Effector memory CD4-positive, alpha-beta T cell (primary cell): ENCODE measurements around the gene RASGRF1.

Source experiments
- DNase-seq, 3 donors: peaks; one replicate each; pipeline ENCODE4 v3.0.0-alpha.2; 2020
- H3K27ac ChIP-seq: 2 replicates; pipeline ENCODE4 v1.7.0; 2013; ENCODE audit warnings: mild to moderate bottlenecking, low read length, moderate library complexity; ENCODE audit not compliant: insufficient read depth, poor library complexity, severe bottlenecking
- H3K27me3 ChIP-seq: replicated peaks from 2 replicates; pipeline ENCODE4 v1.7.0; 2013; ENCODE audit warnings: mild to moderate bottlenecking, low read length; ENCODE audit not compliant: insufficient read depth, control insufficient read depth, poor library complexity, severe bottlenecking
- H3K36me3 ChIP-seq: 2 replicates; pipeline ENCODE4 v1.7.0; 2013; ENCODE audit warnings: mild to moderate bottlenecking, low read length, moderate library complexity; ENCODE audit not compliant: control insufficient read depth, insufficient read depth
- H3K4me1 ChIP-seq: 2 replicates; pipeline ENCODE4 v1.7.0; 2013; ENCODE audit warnings: low read length, mild to moderate bottlenecking; ENCODE audit not compliant: control insufficient read depth, insufficient read depth, poor library complexity, severe bottlenecking
- H3K4me3 ChIP-seq: 2 replicates; pipeline ENCODE4 v1.7.0; 2013; ENCODE audit warnings: low read length, low read depth, mild to moderate bottlenecking; ENCODE audit not compliant: insufficient read depth, poor library complexity, severe bottlenecking
- H3K9me3 ChIP-seq: 2 replicates; pipeline ENCODE4 v1.7.0; 2013; ENCODE audit warnings: mild to moderate bottlenecking, low read length, moderate library complexity; ENCODE audit not compliant: control insufficient read depth

Gene RASGRF1

GRCh38 chr15:78950902-78951840 lies 139.4 kb downstream of the RASGRF1 start:
- Histone ChIP-seq H3K4me1 (no peaks in the 10 kb centered on the region), H3K4me3 (no peak overlapping the region), H3K27me3 (no peaks in the 10 kb centered on the region), H3K27ac (no peak overlapping the region), H3K36me3 (no peaks in the 10 kb centered on the region), H3K9me3 (no peaks in the 10 kb centered on the region)
- no peak for DNase-seq

GRCh38 chr15:78950343-78950742 lies 140.2 kb downstream of the RASGRF1 start:
- Histone ChIP-seq H3K27ac (no peak overlapping the region), H3K9me3 (no peaks in the 10 kb centered on the region), H3K4me3 (no peak overlapping the region), H3K27me3 (no peaks in the 10 kb centered on the region), H3K4me1 (no peaks in the 10 kb centered on the region), H3K36me3 (no peaks in the 10 kb centered on the region)
- no peak for DNase-seq

DNA sequence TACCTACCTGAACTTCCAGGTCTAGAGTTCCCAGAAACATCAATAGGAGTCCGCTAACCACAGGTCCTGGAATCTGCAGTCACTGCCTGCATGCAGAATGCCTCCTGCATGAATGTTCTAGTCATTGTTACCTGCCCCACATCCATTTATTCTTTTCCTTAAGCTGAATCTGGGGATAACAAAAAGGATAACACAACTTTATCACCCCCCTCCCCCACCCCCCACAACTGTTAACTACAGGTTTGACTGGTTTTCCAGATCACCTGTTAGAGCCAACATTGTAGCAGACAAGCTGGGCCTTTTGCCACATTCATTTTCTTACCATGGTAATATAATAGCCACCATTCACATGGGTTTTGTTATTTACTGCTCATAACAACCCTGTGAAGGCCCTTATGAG lies 141.1 kb downstream of the RASGRF1 start:
- no peak overlapping the region for H3K27ac ChIP-seq
- no peaks in the 10 kb centered on the region for H3K36me3 ChIP-seq
- no peak overlapping the region for H3K4me3 ChIP-seq
- peaks cover 3% of the 10 kb centered on the region for H3K4me1 ChIP-seq
- H3K27me3 ChIP-seq = no peaks in the 10 kb centered on the region
- DNase-seq = no peak
- no peaks in the 10 kb centered on the region for H3K9me3 ChIP-seq

GRCh38 chr15:78947506-78947905 lies 143.1 kb downstream of the RASGRF1 start:
- Histone ChIP-seq H3K27ac (no peak overlapping the region), H3K4me1 (peaks cover 3% of the 10 kb centered on the region), H3K9me3 (no peaks in the 10 kb centered on the region), H3K4me3 (no peak overlapping the region), H3K27me3 (no peaks in the 10 kb centered on the region), H3K36me3 (no peaks in the 10 kb centered on the region)
- DNase-seq = no peak

GRCh38 chr15:78946493-78946892 lies 144.1 kb downstream of the RASGRF1 start:
- Histone ChIP-seq H3K36me3 (no peaks in the 10 kb centered on the region), H3K27ac (no peak overlapping the region), H3K4me3 (no peak overlapping the region), H3K9me3 (no peaks in the 10 kb centered on the region), H3K27me3 (no peaks in the 10 kb centered on the region), H3K4me1 (peaks cover 3% of the 10 kb centered on the region)
- no peak for DNase-seq

GRCh38 chr15:78944669-78945407 lies 145.7 kb downstream of the RASGRF1 start, which contains the start of gene CTSH:
Gene CTSH (minus strand): TSS chr15:78945046. CDS start chr15:78944981, 65 bp downstream.
- no peaks in the 10 kb centered on the region for H3K9me3 ChIP-seq
- peak within 1 kb of the TSS; percentile 66 for H3K4me3 ChIP-seq
- H3K36me3 ChIP-seq = no peaks in the 10 kb centered on the region
- no peaks in the 10 kb centered on the region for H3K27me3 ChIP-seq
- H3K27ac ChIP-seq = peak within 1 kb of the TSS; percentile 63
- peaks cover 3% of the 10 kb centered on the region for H3K4me1 ChIP-seq
- peak; percentile 70 to 79 (median 77) for DNase-seq

DNA sequence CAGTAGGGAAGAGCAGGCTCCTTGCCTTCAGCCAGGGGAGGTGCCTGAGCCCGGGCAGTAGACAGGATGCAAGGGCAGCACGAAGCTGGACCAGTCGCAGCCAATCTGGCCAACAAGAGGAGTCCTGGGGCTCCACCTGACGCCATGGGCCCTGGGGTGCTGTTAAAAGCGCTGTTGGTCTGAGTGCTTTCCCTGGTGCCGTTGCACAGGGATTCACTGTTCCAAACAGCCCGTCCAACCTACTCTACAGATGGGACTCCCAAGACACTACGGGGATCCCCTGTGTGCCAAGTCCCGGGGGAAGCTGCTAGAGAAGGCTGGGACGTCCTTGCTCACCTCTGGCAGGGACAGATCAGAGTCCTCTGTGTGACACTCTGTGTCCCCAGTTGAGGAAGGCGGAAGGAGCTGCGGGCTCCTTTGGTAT lies 146.4 kb downstream of the RASGRF1 start:
- Histone ChIP-seq H3K27me3 (no peaks in the 10 kb centered on the region), H3K9me3 (no peaks in the 10 kb centered on the region), H3K4me3 (peak overlapping the region; percentile 66), H3K36me3 (no peaks in the 10 kb centered on the region), H3K27ac (peak overlapping the region; percentile 63), H3K4me1 (peaks cover 8% of the 10 kb centered on the region)
- DNase-seq = no peak

GRCh38 chr15:78943692-78944091 lies 146.9 kb downstream of the RASGRF1 start:
- peaks cover 8% of the 10 kb centered on the region for H3K4me1 ChIP-seq

GRCh38 chr15:78942741-78943140 lies 147.8 kb downstream of the RASGRF1 start:
- DNase-seq = no peak
- H3K27ac ChIP-seq = no peak overlapping the region
- no peaks in the 10 kb centered on the region for H3K36me3 ChIP-seq
- H3K4me1 ChIP-seq = peaks cover 8% of the 10 kb centered on the region
- no peak overlapping the region for H3K4me3 ChIP-seq
- H3K27me3 ChIP-seq = no peaks in the 10 kb centered on the region
- no peaks in the 10 kb centered on the region for H3K9me3 ChIP-seq

More at GRCh38 chr15:78943692-78944091, 146.9 kb downstream of the RASGRF1 start:
- Histone ChIP-seq H3K27ac (peak overlapping the region; percentile 13), H3K27me3 (no peaks in the 10 kb centered on the region), H3K4me3 (peak overlapping the region; percentile 66), H3K36me3 (no peaks in the 10 kb centered on the region), H3K9me3 (no peaks in the 10 kb centered on the region)
- no peak for DNase-seq
